Measurements from ENCODE around the gene DGCR2. TPM values are rescaled to one million over a fixed set of nuclear protein-coding genes. Genes with fewer than 3 reads are reported as not detected.
A peak's percentile ranks its signal among the peaks of the same experiment; 100 is the strongest.

Gene DGCR2
- total and polyA plus RNA-seq, 12 donors = 24.3 to 70.1 (median 51.9) TPM

DNA sequence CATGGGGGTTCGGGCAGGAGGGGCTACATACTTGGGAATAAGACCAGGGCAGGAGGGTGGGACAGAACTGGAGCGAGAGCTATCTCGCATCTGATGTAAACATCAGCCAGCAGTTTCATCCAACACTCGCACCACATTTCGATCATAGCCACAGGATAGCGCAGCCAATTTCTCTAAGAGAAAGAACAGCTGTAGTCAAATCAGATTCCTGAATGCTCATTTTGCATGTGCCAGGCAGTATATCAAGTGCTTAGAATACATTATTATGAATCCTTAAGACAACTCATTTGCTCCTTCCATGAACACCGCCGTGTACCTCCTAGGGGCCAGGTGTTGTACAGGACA, 14.5 kb downstream of the DGCR2 start:
- Histone ChIP-seq H3K27me3 (no peaks in the 10 kb centered on the region), H3K4me3 (no peak overlapping the region), H3K4me1 (replicated peaks in 1 of 2) (peaks cover 25 to 48% of the 10 kb centered on the region in 2 donors), H3K9me3 (replicated peaks in 1 of 3) (no peaks in the 10 kb centered on the region), H3K27ac (no peak overlapping the region), H3K36me3 (replicated peaks in 1 of 2) (no peaks in the 10 kb centered on the region)
- intact Hi-C loops (cut with DNase I) = loop anchor here in 1 of 2 donors (10.0 kb wide), 1 partner anchor 63 kb away; no protein-coding TSS in a partner anchor
- peak in 2 of 7 donors; percentile 12 to 42 for DNase-seq
- 86 to 90% (median 89%) methylated on average over 8 of the region's 8 CpGs for WGBS, 4 donors
- no peak for TF ChIP-seq POLR2A (IDR thresholded peaks at IDR 0.05)
- TF ChIP-seq, protein P1, sequence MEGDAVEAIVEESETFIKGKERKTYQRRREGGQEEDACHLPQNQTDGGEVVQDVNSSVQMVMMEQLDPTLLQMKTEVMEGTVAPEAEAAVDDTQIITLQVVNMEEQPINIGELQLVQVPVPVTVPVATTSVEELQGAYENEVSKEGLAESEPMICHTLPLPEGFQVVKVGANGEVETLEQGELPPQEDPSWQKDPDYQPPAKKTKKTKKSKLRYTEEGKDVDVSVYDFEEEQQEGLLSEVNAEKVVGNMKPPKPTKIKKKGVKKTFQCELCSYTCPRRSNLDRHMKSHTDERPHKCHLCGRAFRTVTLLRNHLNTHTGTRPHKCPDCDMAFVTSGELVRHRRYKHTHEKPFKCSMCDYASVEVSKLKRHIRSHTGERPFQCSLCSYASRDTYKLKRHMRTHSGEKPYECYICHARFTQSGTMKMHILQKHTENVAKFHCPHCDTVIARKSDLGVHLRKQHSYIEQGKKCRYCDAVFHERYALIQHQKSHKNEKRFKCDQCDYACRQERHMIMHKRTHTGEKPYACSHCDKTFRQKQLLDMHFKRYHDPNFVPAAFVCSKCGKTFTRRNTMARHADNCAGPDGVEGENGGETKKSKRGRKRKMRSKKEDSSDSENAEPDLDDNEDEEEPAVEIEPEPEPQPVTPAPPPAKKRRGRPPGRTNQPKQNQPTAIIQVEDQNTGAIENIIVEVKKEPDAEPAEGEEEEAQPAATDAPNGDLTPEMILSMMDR (IDR thresholded peaks at IDR 0.05) = no peak

DNA sequence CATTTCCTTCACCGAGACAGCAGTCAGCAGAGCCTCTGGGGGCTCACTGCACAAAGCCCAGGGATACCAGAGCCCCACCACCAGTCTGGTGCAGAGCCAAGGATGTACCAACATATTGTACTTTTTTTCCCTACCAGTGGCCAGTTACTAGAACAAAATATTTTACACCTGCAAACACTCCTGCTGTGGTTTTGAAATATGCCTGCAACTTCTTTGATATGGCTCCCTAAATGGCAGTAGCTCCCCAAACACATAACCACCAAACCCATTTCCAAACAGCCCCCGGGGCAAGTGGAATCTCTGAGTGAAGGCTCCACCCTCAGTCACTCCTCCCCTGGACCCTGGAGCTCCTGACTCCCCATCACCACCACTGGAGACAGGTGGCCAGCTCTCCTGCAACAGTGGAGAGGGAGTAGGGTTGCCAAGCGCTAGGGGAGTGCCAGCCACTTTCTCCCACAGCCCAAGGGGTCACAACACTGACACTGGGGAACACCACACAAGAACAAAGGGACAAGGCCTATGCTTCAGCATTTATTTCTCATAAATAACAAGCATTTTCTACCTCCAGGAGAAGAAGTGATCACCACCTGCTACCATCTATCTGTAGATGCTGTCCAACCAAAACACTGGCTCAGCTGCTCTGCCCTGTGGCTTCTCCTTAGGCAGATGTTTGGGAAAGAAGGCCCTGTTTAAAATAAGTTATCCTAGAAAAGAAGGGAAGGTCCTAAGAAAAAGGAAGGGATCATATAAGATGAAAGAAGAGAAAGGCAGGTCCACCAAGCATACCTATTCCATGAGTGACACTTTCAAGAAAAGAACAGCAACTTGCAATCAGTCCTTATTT, 15.1 kb downstream of the DGCR2 start:
- H3K4me1 ChIP-seq (replicated peaks in 1 of 2) = peaks cover 25 to 48% of the 10 kb centered on the region in 2 donors
- TF ChIP-seq, protein P1 (IDR thresholded peaks at IDR 0.05) = no peak
- no peak for TF ChIP-seq POLR2A (IDR thresholded peaks at IDR 0.05)

DNA sequence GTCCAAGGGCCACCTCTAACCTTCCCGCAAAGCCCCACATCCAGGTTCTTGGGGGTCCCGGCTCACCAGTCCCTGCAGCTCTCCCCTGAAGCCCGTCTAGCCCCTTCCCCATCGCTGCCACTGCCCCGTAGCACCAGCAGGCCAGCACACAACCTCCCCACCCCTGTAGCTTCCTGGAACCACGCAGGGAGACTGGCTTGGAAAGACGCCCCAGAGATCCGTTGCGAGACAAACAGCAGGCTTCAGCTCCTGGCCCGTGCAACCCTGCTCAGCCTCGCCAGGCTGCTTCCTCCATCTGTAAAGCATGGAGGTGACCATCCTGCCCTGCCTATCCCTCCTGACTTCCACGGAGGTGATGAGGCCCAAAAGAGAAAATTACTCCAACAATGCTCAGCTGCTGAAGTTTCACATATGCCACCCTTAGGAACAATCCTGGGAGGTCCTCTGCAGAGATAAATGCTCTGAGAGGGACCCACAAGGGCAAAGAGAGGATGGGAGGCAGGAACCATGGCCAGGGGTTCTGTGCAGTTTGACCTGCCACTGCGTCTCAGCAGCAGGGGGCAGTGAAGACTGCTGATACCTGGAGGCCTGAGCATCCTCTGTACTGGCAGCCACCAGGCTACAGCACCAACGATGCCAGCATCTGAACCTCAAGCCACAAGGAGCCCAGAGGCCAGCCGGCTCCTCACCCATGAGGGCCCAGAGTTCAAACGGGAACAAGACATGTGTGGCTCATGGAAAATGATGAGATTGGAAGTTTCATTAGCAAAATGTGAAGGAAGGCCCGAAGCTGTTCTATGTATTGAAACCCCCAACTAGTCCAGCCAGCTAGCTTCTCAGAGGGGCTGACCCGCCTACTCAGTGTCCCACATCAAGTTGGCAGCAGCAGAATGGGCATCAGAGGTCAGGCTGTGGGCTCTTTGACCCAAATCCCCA, 16.1 kb downstream of the DGCR2 start:
- Histone ChIP-seq H3K27me3 (no peaks in the 10 kb centered on the region), H3K36me3 (replicated peaks in 1 of 2) (no peaks in the 10 kb centered on the region), H3K27ac (no peak overlapping the region), H3K4me1 (replicated peaks in 1 of 2) (peaks cover 25 to 48% of the 10 kb centered on the region in 2 donors), H3K4me3 (no peak overlapping the region), H3K9me3 (replicated peaks in 1 of 3) (no peaks in the 10 kb centered on the region)
- no peak for TF ChIP-seq POLR2A (IDR thresholded peaks at IDR 0.05)
- TF ChIP-seq, protein P1 (IDR thresholded peaks at IDR 0.05) = peak in 1 of 6 experiments; percentile 20
- intact Hi-C loops (cut with DNase I) = loop anchor here in 1 of 2 donors (10.0 kb wide), 1 partner anchor 61 kb away; no protein-coding TSS in a partner anchor
- 72 to 81% (median 75%) methylated on average over 16 to 18 of the region's 18 CpGs for WGBS, 4 donors
- peak in 2 of 7 donors; percentile 14 to 51 for DNase-seq

More for the DNA sequence above, 15.1 kb downstream of the DGCR2 start:
- Histone ChIP-seq H3K9me3 (replicated peaks in 1 of 3) (no peaks in the 10 kb centered on the region), H3K27me3 (no peaks in the 10 kb centered on the region), H3K27ac (peak overlapping the region in 1 of 5 donors; percentile 21), H3K4me3 (no peak overlapping the region), H3K36me3 (replicated peaks in 1 of 2) (no peaks in the 10 kb centered on the region)
- 77 to 84% (median 81%) methylated on average over 3 of the region's 3 CpGs for WGBS, 4 donors
- intact Hi-C loops (cut with DNase I) = loop anchor here in 1 of 2 donors (10.0 kb wide), 1 partner anchor 62 kb away; no protein-coding TSS in a partner anchor
- DNase-seq = peak in 1 of 7 donors; percentile 8

DNA sequence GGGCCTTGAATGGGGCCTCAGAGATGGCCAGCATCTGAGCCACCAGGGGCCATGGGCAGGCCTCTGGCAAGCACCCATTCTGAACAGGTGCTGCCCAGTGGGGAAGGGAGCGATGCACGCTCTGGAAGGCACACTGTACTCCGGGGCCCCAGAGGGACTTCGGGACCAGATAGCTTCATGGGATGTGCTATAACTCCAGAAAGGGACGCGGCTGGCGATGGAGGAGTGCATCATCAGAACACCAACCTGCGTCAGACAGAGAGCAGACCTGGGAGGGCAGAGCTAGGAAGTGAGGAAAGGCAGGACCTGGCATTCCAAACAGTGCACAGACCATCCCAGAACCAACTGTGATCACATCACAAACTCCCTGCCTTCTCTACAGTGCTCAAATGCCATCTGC, 16.8 kb downstream of the DGCR2 start:
- Histone ChIP-seq H3K27me3 (no peaks in the 10 kb centered on the region), H3K36me3 (replicated peaks in 1 of 2) (no peaks in the 10 kb centered on the region), H3K4me3 (no peak overlapping the region), H3K4me1 (replicated peaks in 1 of 2) (peaks cover 25 to 48% of the 10 kb centered on the region in 2 donors), H3K9me3 (replicated peaks in 1 of 3) (no peaks in the 10 kb centered on the region), H3K27ac (no peak overlapping the region)
- 94 to 100% (median 95%) methylated on average over 6 to 8 of the region's 8 CpGs for WGBS, 4 donors
- peak in 2 of 7 donors; percentile 15 to 48 for DNase-seq
- intact Hi-C loops (cut with DNase I) = loop anchor here in 1 of 2 donors (10.0 kb wide), 1 partner anchor 61 kb away; no protein-coding TSS in a partner anchor
- no peak for TF ChIP-seq POLR2A (IDR thresholded peaks at IDR 0.05)
- TF ChIP-seq, protein P1 (IDR thresholded peaks at IDR 0.05) = no peak

Data from adrenal gland (tissue), 12 donors.